GM12878 (cell line): ENCODE results near the gene LACTBL1. TPM values are rescaled to one million over a fixed set of nuclear protein-coding genes. Genes with fewer than 3 reads are reported as not detected.

ENCODE experiments used
- ATAC-seq: fragments of 200-7000 bp; cut with Tn5 transposase; 3 replicates; pipeline ENCODE4 v1.9.1; 2020; ENCODE audit warnings: mild to moderate bottlenecking, moderate library complexity
- BruUV-seq: library from RNA; stranded (reverse); fragments of 400-500 nt; replicated peaks from 2 replicates; lab custom pipeline; 2021; lab: Mats Ljungman, UMichigan
- CTCF ChIA-PET: fragments of 300-600 bp; sonication (Branson Sonifier 250); formaldehyde crosslinking; extraction: SDS; loops from one replicate; lab custom pipeline; 2021; ENCODE audit warnings: inconsistent platforms; lab: Yijun Ruan, JAX
- POLR2A ChIA-PET: fragments of 350-600 bp; formaldehyde crosslinking; extraction: SDS; loops from one replicate; lab custom pipeline; 2021; ENCODE audit warnings: inconsistent platforms; lab: Charles Lee
- RAD21 ChIA-PET: fragments of 300-600 bp; sonication (Branson Sonifier 250); formaldehyde crosslinking; loops from one replicate; lab custom pipeline; 2023; ENCODE audit warnings: antibody characterized with exemption; ENCODE audit not compliant: unreplicated experiment; lab: Charles Lee
- SMC1A ChIA-PET: fragments of 300-600 bp; sonication (Branson Sonifier 250); formaldehyde crosslinking; loops from one replicate; lab custom pipeline; 2023; ENCODE audit not compliant: unreplicated experiment, uncharacterized antibody; lab: Charles Lee
- DNase-seq: peaks from one replicate; pipeline ENCODE4 v3.0.0-alpha.2; 2011; ENCODE audit warnings: low read depth, low spot score
- FAIRE-seq: peaks from 3 replicates; lab custom pipeline; 2011; peaks lifted over from hg19 to GRCh38; lab: Jason Lieb, UNC
- H2AFZ ChIP-seq: 2 replicates; pipeline ENCODE4 v1.6.0; 2011; ENCODE audit warnings: low read depth, low read length, control low read depth; ENCODE audit not compliant: control insufficient read depth
- H3K27ac ChIP-seq: 2 replicates; pipeline ENCODE4 v1.5.1; 2011; ENCODE audit warnings: control low read depth; ENCODE audit not compliant: control insufficient read depth, insufficient read depth
- H3K27me3 ChIP-seq, 2 experiments: replicated peaks in 1 of 2; 2 replicates each; pipeline versions ENCODE4 v1.6.0 to v1.6.1; 2011; ENCODE audit warnings: low read length in 1 of 2; ENCODE audit not compliant: control insufficient read depth in 2 of 2, insufficient read depth in 2 of 2
- H3K36me3 ChIP-seq, 2 experiments: 2 replicates each; pipeline ENCODE4 v1.5.1; 2011; ENCODE audit warnings: low read length in 1 of 2; ENCODE audit not compliant: control insufficient read depth in 2 of 2, insufficient read depth in 2 of 2
- H3K4me1 ChIP-seq: 2 replicates; pipeline ENCODE4 v1.6.1; 2011; ENCODE audit warnings: mild to moderate bottlenecking, low read length, moderate library complexity, mixed read lengths; ENCODE audit not compliant: control insufficient read depth, insufficient read depth
- H3K4me2 ChIP-seq: 2 replicates; pipeline ENCODE4 v1.6.0; 2011; ENCODE audit warnings: control low read depth; ENCODE audit not compliant: control insufficient read depth, insufficient read depth
- H3K4me3 ChIP-seq: fragments of 200-600 bp; sonication (generic); 2 replicates; pipeline ENCODE4 v1.5.1; 2016
- H3K79me2 ChIP-seq: 2 replicates; pipeline ENCODE4 v1.6.0; 2011; ENCODE audit warnings: low read length; ENCODE audit not compliant: control insufficient read depth, insufficient read depth
- H3K9ac ChIP-seq: 2 replicates; pipeline ENCODE4 v1.8.0; 2011; ENCODE audit warnings: low read length, control low read depth, mixed read lengths; ENCODE audit not compliant: control insufficient read depth, insufficient read depth
- H3K9me3 ChIP-seq: replicated peaks from 3 replicates; pipeline ENCODE4 v1.5.1; 2011; ENCODE audit warnings: mild to moderate bottlenecking, low read length; ENCODE audit not compliant: control insufficient read depth, insufficient read depth
- H4K20me1 ChIP-seq: 2 replicates; pipeline ENCODE4 v1.6.0; 2011; ENCODE audit not compliant: control insufficient read depth, insufficient read depth
- HCFC1 ChIP-seq: fragments of 150-350 bp; IDR thresholded peaks from 2 replicates; pipeline ENCODE4 v1.6.1; 2014; ENCODE audit warnings: low read length
- IKZF2 ChIP-seq, 2 experiments: fragments of 450-650 bp; IDR thresholded peaks; 2 replicates each; pipeline ENCODE4 v1.6.1; 2017; ENCODE audit warnings: mild to moderate bottlenecking in 2 of 2, moderate library complexity in 2 of 2
- SPI1 ChIP-seq: IDR thresholded peaks from 2 replicates; pipeline ENCODE4 v1.6.1; 2011; ENCODE audit warnings: low read depth, mild to moderate bottlenecking, low read length, moderate library complexity, borderline replicate concordance; ENCODE audit not compliant: insufficient read depth
- ZBTB11 ChIP-seq: fragments of 450-650 bp; formaldehyde crosslinking; IDR thresholded peaks from 2 replicates; pipeline ENCODE4 v1.5.0; 2022; ENCODE audit warnings: mild to moderate bottlenecking, missing genetic modification characterization
- WGBS: methylation state at CpG from one replicate; pipeline ENCODE4 v1.1.6; 2016; ENCODE audit warnings: low lambda C conversion rate; ENCODE audit not compliant: insufficient replicate concordance, insufficient coverage; ENCODE audit errors: missing lambda C conversion rate; 5-methylcytosine and 5-hydroxymethylcytosine counted together
- in situ Hi-C: fragments of 300-500 bp; cut with MboI; formaldehyde crosslinking; loops from 9 replicates; pipeline ENCODE4 v1.14.3; 2018; ENCODE audit warnings: mixed read lengths
- intact Hi-C: fragments of 100-400 bp; cut with micrococcal nuclease; formaldehyde crosslinking; loops from one replicate; pipeline ENCODE4 v1.14.2; 2022; ENCODE audit not compliant: unreplicated experiment
- polyA plus RNA-seq, 11 experiments: library from polyadenylated mRNA; depleted of rRNA in 4 of 11; unstranded in 6 of 11; stranded (reverse) in 5 of 11; fragments of >200 nt; fragmentation: Nextera tagmentation in 4 of 11; fragmentation: Illumina TruSeq in 1 of 11; extraction: Ambion mirVana in 4 of 11; extraction: Trizol in 1 of 11; gene quantifications; 1 replicate in 1 of 11; 2 replicates in 10 of 11; pipeline versions ENCODE4 v1.2.1 to v1.2.3, GENCODE V29; 2011 to 2016; ENCODE audit warnings: inconsistent platforms in 2 of 11, missing spikeins in 2 of 11, low read depth in 1 of 11
- total RNA-seq, 4 experiments: library from RNA; depleted of rRNA in 3 of 4; stranded (reverse); fragments of >200 nt in 3 of 4; fragmentation: Illumina TruSeq in 1 of 4; extraction: Trizol in 1 of 4; gene quantifications; 2 replicates each; pipeline versions ENCODE4 v1.2.1 to v1.2.3, GENCODE V29; 2013 to 2021

LACTBL1 gene
- total and polyA plus RNA-seq, 10 of the 15 experiments (the other 5 are each of a cell fraction or from before 2014, with no cell fraction given): 0.08 TPM; not detected in 9

- Histone ChIP-seq H4K20me1 (no peaks in the 10 kb centered on the region), H3K4me2 (no peak overlapping the region), H3K4me1 (no peaks in the 10 kb centered on the region), H3K79me2 (no peaks in the 10 kb centered on the region), H3K9me3 (no peaks in the 10 kb centered on the region; the same call in 2 of the 3 replicates), H3K36me3 (no peaks in the 10 kb centered on the region), H3K27me3 (peaks cover 0 to 5% of the 10 kb centered on the region in 2 experiments; a peak in 3 of 4 replicates), H3K27ac (no peak overlapping the region), H3K9ac (no peak overlapping the region), H3K4me3 (no peak overlapping the region), H2AFZ (no peak overlapping the region)
- POLR2A ChIA-PET: no interaction called here
- SMC1A ChIA-PET: no interaction called here
- CTCF ChIA-PET: interaction anchor here (0.7 to 15.3 kb wide), 2 partner anchors 215 to 636 kb away, joined by 3 to 114 read pairs; no protein-coding TSS in a partner anchor
- WGBS: 3% methylated on average over 2 of the region's 2 CpGs
- RAD21 ChIA-PET: no interaction called here
- no TSS peak for BruUV-seq
- DNase-seq (no peak), ATAC-seq (no peak), FAIRE-seq (no peak)
- TF ChIP-seq ZBTB11 (no peak), SPI1 (no peak), HCFC1 (no peak), IKZF2 (IDR thresholded peaks at IDR 0.05) (no peak)
- intact Hi-C loops: no loop called here
- in situ Hi-C loops: no loop called here
Measured at GRCh38 chr1:22970096-22970495, 2.6 kb downstream of the LACTBL1 start.
